Adipocyte (in vitro differentiated cells): ENCODE measurements around the gene CCDC78.
"Not testable (repeated sequence)": the region's sequence is repeated elsewhere in the genome, so short reads cannot be mapped to it uniquely, and the experiment has no call there.

Source experiments
- DNase-seq: peaks from one replicate; pipeline ENCODE4 v3.0.0-alpha.2; 2015; ENCODE audit warnings: low read depth
- H3K27me3 ChIP-seq: replicated peaks from 2 replicates; pipeline ENCODE4 v1.7.0; 2013; ENCODE audit warnings: mild to moderate bottlenecking, low read length, moderate library complexity; ENCODE audit not compliant: control insufficient read depth, insufficient read depth
- H3K36me3 ChIP-seq: 2 replicates; pipeline ENCODE4 v1.7.0; 2013; ENCODE audit warnings: low read length, mild to moderate bottlenecking, moderate library complexity; ENCODE audit not compliant: control insufficient read depth, insufficient read depth, severe bottlenecking
- H3K4me1 ChIP-seq: 2 replicates; pipeline ENCODE4 v1.7.0; 2013; ENCODE audit warnings: mild to moderate bottlenecking, low read length, moderate library complexity; ENCODE audit not compliant: control insufficient read depth, insufficient read depth
- H3K4me3 ChIP-seq: 2 replicates; pipeline ENCODE4 v1.7.0; 2013; ENCODE audit warnings: mild to moderate bottlenecking, low read length, moderate library complexity
- H3K9ac ChIP-seq: 2 replicates; pipeline ENCODE4 v1.7.0; 2013; ENCODE audit warnings: mild to moderate bottlenecking, low read length, moderate library complexity
- H3K9me3 ChIP-seq: 2 replicates; pipeline ENCODE4 v1.7.0; 2013; ENCODE audit warnings: mild to moderate bottlenecking, low read length, moderate library complexity; ENCODE audit not compliant: control insufficient read depth

The CCDC78 gene

GRCh38 chr16:743794-744500 is 17.7 kb upstream of the CCDC78 start:
- Histone ChIP-seq H3K4me1 (peaks cover 12% of the 10 kb centered on the region), H3K4me3 (no peak overlapping the region), H3K9ac (no peak overlapping the region), H3K9me3 (no peaks in the 10 kb centered on the region), H3K36me3 (no peaks in the 10 kb centered on the region), H3K27me3 (peaks cover 3% of the 10 kb centered on the region)
- no peak for DNase-seq

GRCh38 chr16:742894-743293 is 16.7 kb upstream of the CCDC78 start:
- H3K36me3 ChIP-seq, H3K4me1 ChIP-seq, H3K9me3 ChIP-seq, H3K9ac ChIP-seq, H3K27me3 ChIP-seq, DNase-seq, H3K4me3 ChIP-seq: not testable (repeated sequence)

- Histone ChIP-seq H3K27me3 (peaks cover 3% of the 10 kb centered on the region), H3K9ac (no peak overlapping the region), H3K36me3 (peaks cover 4% of the 10 kb centered on the region), H3K4me1 (peaks cover 7% of the 10 kb centered on the region), H3K4me3 (no peak overlapping the region), H3K9me3 (no peaks in the 10 kb centered on the region)
- DNase-seq, result no peak
These were observed 15.9 kb upstream of the CCDC78 start for GRCh38 chr16:741986-742629.

GRCh38 chr16:740764-741505 is 14.7 kb upstream of the CCDC78 start, which contains the start of gene CIAO3:
Gene CIAO3, minus strand, starts transcription at chr16:740997. Its CDS starts 12 bp downstream, at chr16:740985.
- H3K9me3 ChIP-seq, result no peaks in the 10 kb centered on the region
- peak within 1 kb of the TSS; percentile 96 for H3K9ac ChIP-seq
- peak; percentile 95 for DNase-seq
- peak within 1 kb of the TSS; percentile 93 for H3K4me3 ChIP-seq
- peaks cover 3% of the 10 kb centered on the region for H3K27me3 ChIP-seq
- H3K4me1 ChIP-seq, result peaks cover 7% of the 10 kb centered on the region
- peaks cover 16% of the 10 kb centered on the region for H3K36me3 ChIP-seq

- H3K4me3 ChIP-seq, result peak overlapping the region; percentile 93
- peaks cover 7% of the 10 kb centered on the region for H3K4me1 ChIP-seq
- DNase-seq, result no peak
- H3K9ac ChIP-seq, result peak overlapping the region; percentile 96
- H3K9me3 ChIP-seq, result no peaks in the 10 kb centered on the region
- peaks cover 3% of the 10 kb centered on the region for H3K27me3 ChIP-seq
- peaks cover 21% of the 10 kb centered on the region for H3K36me3 ChIP-seq
These were observed 14.2 kb upstream of the CCDC78 start for GRCh38 chr16:740459-740763.

- peak overlapping the region; percentile 96 for H3K9ac ChIP-seq
- H3K9me3 ChIP-seq, result no peaks in the 10 kb centered on the region
- no peak for DNase-seq
- H3K4me3 ChIP-seq, result peak overlapping the region; percentile 93
- peaks cover 7% of the 10 kb centered on the region for H3K4me1 ChIP-seq
- H3K27me3 ChIP-seq, result peaks cover 3% of the 10 kb centered on the region
- peaks cover 26% of the 10 kb centered on the region for H3K36me3 ChIP-seq
These were observed 13.6 kb upstream of the CCDC78 start for GRCh38 chr16:739560-740458.

- Histone ChIP-seq H3K4me3 (no peak overlapping the region), H3K4me1 (peaks cover 7% of the 10 kb centered on the region), H3K9ac (no peak overlapping the region), H3K9me3 (no peaks in the 10 kb centered on the region), H3K36me3 (peaks cover 46% of the 10 kb centered on the region), H3K27me3 (no peaks in the 10 kb centered on the region)
- DNase-seq, result no peak
These were observed 10.8 kb upstream of the CCDC78 start for GRCh38 chr16:736936-737481.

- Histone ChIP-seq H3K4me1 (peaks cover 7% of the 10 kb centered on the region), H3K27me3 (no peaks in the 10 kb centered on the region), H3K9me3 (no peaks in the 10 kb centered on the region), H3K36me3 (peaks cover 46% of the 10 kb centered on the region), H3K4me3 (no peak overlapping the region), H3K9ac (no peak overlapping the region)
- no peak for DNase-seq
These were observed 9.8 kb upstream of the CCDC78 start for GRCh38 chr16:735982-736453.

GRCh38 chr16:734981-735881 is 9.0 kb upstream of the CCDC78 start:
- no peak for DNase-seq
- Histone ChIP-seq H3K27me3 (no peaks in the 10 kb centered on the region), H3K36me3 (peaks cover 46% of the 10 kb centered on the region), H3K4me3 (no peak overlapping the region), H3K9ac (no peak overlapping the region), H3K4me1 (peaks cover 7% of the 10 kb centered on the region), H3K9me3 (no peaks in the 10 kb centered on the region)
